SK-N-SH (cell line): ENCODE data around the gene STAMBP. TPM values are rescaled to one million over a fixed set of nuclear protein-coding genes. Genes with fewer than 3 reads are reported as not detected.

Experiments
- CTCF ChIA-PET: fragments of 300-600, 350-600 bp; formaldehyde crosslinking; extraction: SDS; loops from one replicate; lab custom pipeline; 2021; lab: Yijun Ruan, JAX
- POLR2A ChIA-PET: fragments of 350-600 bp; sonication (Branson Sonifier 250); formaldehyde crosslinking; extraction: SDS; loops from one replicate; lab custom pipeline; 2020; ENCODE audit warnings: antibody characterized with exemption, inconsistent platforms; lab: Yijun Ruan, JAX
- DNase-seq: peaks from one replicate; pipeline ENCODE4 v3.0.0; 2012
- H2AFZ ChIP-seq: fragments of 200-600 bp; sonication (generic); 2 replicates; pipeline ENCODE4 v1.8.1; 2016; ENCODE audit warnings: antibody characterized with exemption, mild to moderate bottlenecking, low read depth
- H3F3A ChIP-seq: fragments of 200-600 bp; sonication (generic); replicated peaks from 2 replicates; pipeline ENCODE3; 2016; ENCODE audit warnings: antibody characterized with exemption, mild to moderate bottlenecking; ENCODE audit not compliant: insufficient read depth
- H3K27ac ChIP-seq, 2 experiments: fragments of 200-500 bp in 1 of 2; fragments of 200-600 bp in 1 of 2; sonication (Bioruptor generic) in 1 of 2; sonication (generic), shearing (Covaris generic) in 1 of 2; 2 replicates each; pipeline versions ENCODE4 v1.5.1 to v1.6.1; 2014 to 2016; ENCODE audit warnings: low read depth in 2 of 2, inconsistent platforms in 1 of 2, low read length in 1 of 2, mild to moderate bottlenecking in 1 of 2, mixed read lengths in 1 of 2
- H3K27me3 ChIP-seq: fragments of 200-600 bp; sonication (generic), shearing (Covaris generic); 2 replicates; pipeline ENCODE4 v1.6.1; 2016; ENCODE audit warnings: mixed run types; ENCODE audit not compliant: insufficient read depth
- H3K36me3 ChIP-seq, 2 experiments: fragments of 200-500 bp in 1 of 2; fragments of 200-600 bp in 1 of 2; sonication (Bioruptor generic) in 1 of 2; sonication (generic) in 1 of 2; replicated peaks in 1 of 2; 2 replicates each; pipeline versions ENCODE3 to v1.5.1; 2014 to 2016; ENCODE audit warnings: low read length in 1 of 2, mild to moderate bottlenecking in 1 of 2; ENCODE audit not compliant: insufficient read depth in 2 of 2, control insufficient read depth in 1 of 2
- H3K4me1 ChIP-seq, 2 experiments: fragments of 200-500 bp in 1 of 2; fragments of 200-600 bp in 1 of 2; sonication (Bioruptor generic) in 1 of 2; sonication (generic), shearing (Covaris generic) in 1 of 2; 2 replicates each; pipeline versions ENCODE4 v1.5.1 to v1.6.1; 2014 to 2016; ENCODE audit warnings: low read depth in 1 of 2, low read length in 1 of 2, mixed run types in 1 of 2; ENCODE audit not compliant: insufficient read depth in 2 of 2, control insufficient read depth in 1 of 2
- H3K4me2 ChIP-seq: fragments of 200-600 bp; sonication (generic), shearing (Covaris generic); 2 replicates; pipeline ENCODE4 v1.6.1; 2017; ENCODE audit warnings: mixed run types
- H3K4me3 ChIP-seq, 2 experiments: fragments of 200-500 bp in 1 of 2; fragments of 200-600 bp in 1 of 2; sonication (Bioruptor generic) in 1 of 2; sonication (generic), shearing (Covaris generic) in 1 of 2; 2 replicates each; pipeline versions ENCODE4 v1.5.1 to v1.8.1; 2014 to 2016; ENCODE audit warnings: low read depth in 2 of 2, inconsistent platforms in 1 of 2, low read length in 1 of 2, mild to moderate bottlenecking in 1 of 2, mixed read lengths in 1 of 2, moderate library complexity in 1 of 2
- H3K79me2 ChIP-seq: fragments of 200-600 bp; sonication (generic); 2 replicates; pipeline ENCODE4 v1.8.1; 2017; ENCODE audit warnings: mild to moderate bottlenecking; ENCODE audit not compliant: insufficient read depth
- H3K9ac ChIP-seq: fragments of 200-600 bp; sonication (generic); 2 replicates; pipeline ENCODE4 v1.6.1; 2017; ENCODE audit warnings: mixed run types
- H3K9me2 ChIP-seq: fragments of 200-600 bp; sonication (generic); 2 replicates; pipeline ENCODE4 v1.6.1; 2017; ENCODE audit warnings: mixed run types
- H3K9me3 ChIP-seq: fragments of 200-600 bp; sonication (generic); 2 replicates; pipeline ENCODE4 v1.6.1; 2017; ENCODE audit warnings: mixed run types, mild to moderate bottlenecking, moderate library complexity
- H4K20me1 ChIP-seq: fragments of 200-600 bp; sonication (generic); 2 replicates; pipeline ENCODE4 v1.6.1; 2017; ENCODE audit warnings: mild to moderate bottlenecking, mixed run types; ENCODE audit not compliant: insufficient read depth
- CTCF ChIP-seq: fragments of 200-600 bp; sonication (generic); IDR thresholded peaks from 2 replicates; pipeline ENCODE4 v1.6.1; 2017; ENCODE audit warnings: antibody characterized with exemption, mild to moderate bottlenecking, moderate library complexity
- GABPA ChIP-seq: IDR thresholded peaks from 2 replicates; pipeline ENCODE4 v1.4.0; 2012; ENCODE audit warnings: low read depth, mild to moderate bottlenecking
- NFIC ChIP-seq: IDR thresholded peaks from 2 replicates; pipeline ENCODE4 v1.4.0; 2012; ENCODE audit warnings: borderline replicate concordance
- NRF1 ChIP-seq: IDR thresholded peaks from 2 replicates; pipeline ENCODE4 v1.6.1; 2012; ENCODE audit warnings: low read depth, mild to moderate bottlenecking, low read length
- PBX3 ChIP-seq: IDR thresholded peaks from 2 replicates; pipeline ENCODE4; 2012
- RAD21 ChIP-seq: IDR thresholded peaks from 2 replicates; pipeline ENCODE4 v1.6.1; 2012; ENCODE audit warnings: mild to moderate bottlenecking, low read length
- RCOR1 ChIP-seq: fragments of 150-350 bp; IDR thresholded peaks from 2 replicates; pipeline ENCODE4 v1.6.1; 2017; ENCODE audit warnings: antibody characterized with exemption, low read length
- RFX5 ChIP-seq: IDR thresholded peaks from 2 replicates; pipeline ENCODE4 v1.6.1; 2012; ENCODE audit warnings: mild to moderate bottlenecking, improper control_type of control experiment, low read length
- SMC3 ChIP-seq: IDR thresholded peaks from 2 replicates; pipeline ENCODE4 v1.6.1; 2012; ENCODE audit warnings: low read depth, low read length, improper control_type of control experiment
- TAF1 ChIP-seq: IDR thresholded peaks from 2 replicates; pipeline ENCODE4 v1.6.1; 2012; ENCODE audit warnings: low read depth, mild to moderate bottlenecking, low read length, moderate library complexity, borderline replicate concordance
- TCF12 ChIP-seq: IDR thresholded peaks from 2 replicates; pipeline ENCODE4 v1.4.0; 2012
- YY1 ChIP-seq: IDR thresholded peaks from 2 replicates; pipeline ENCODE4 v1.4.0; 2012; ENCODE audit warnings: low read depth, mild to moderate bottlenecking
- ZBTB33 ChIP-seq: IDR thresholded peaks from 2 replicates; pipeline ENCODE4 v1.4.0; 2012; ENCODE audit warnings: low read depth, borderline replicate concordance
- WGBS: methylation state at CpG from one replicate; pipeline ENCODE4 v1.1.6; 2017; ENCODE audit warnings: low lambda C conversion rate; 5-methylcytosine and 5-hydroxymethylcytosine counted together
- polyA plus RNA-seq, 3 experiments: library from polyadenylated mRNA; depleted of rRNA; stranded (reverse); fragments of >200 nt; gene quantifications; 2 replicates each; pipeline ENCODE4 v1.2.3, GENCODE V29; 2012
- TF ChIP-seq, protein P1 (sequence below): IDR thresholded peaks from 2 replicates; pipeline ENCODE4 v1.6.1; 2012; ENCODE audit warnings: mild to moderate bottlenecking, low read depth, low read length, moderate library complexity

Gene STAMBP
- polyA plus RNA-seq, 1 of the 3 experiments (the other 2 are of a cell fraction), result 42.2 TPM

DNA sequence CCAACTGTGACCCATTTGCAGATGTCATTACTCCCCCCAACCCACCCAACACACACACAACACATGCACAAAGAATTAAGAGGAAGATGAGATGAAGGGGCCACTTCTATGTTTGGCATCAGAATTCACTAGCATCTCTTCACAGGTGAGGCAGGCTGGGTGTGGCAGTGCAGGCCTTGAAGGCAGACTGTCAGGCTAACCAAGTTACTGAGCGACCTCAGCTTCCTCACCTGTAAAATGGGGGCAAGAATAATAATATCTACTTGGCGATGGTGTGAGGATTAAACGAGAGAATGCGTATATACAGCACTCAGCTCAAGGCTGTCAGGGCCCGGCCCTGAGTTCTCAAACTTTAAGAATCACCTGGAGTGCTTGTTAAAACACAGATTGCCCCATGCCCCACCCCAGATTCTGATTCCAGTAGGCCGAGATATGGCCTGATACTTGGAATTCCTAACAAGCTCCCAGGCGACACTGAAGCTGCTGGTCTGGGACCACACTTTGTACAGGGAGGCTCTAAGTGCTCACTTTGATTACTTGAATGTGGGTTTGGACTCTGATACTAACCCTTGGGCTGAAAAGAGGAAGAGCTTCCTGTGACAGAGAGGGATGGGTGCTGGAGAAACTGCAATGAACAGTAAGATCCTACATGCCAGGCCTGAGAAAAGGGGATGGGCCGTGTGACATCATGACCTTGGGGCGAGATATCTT is 65.2 kb downstream of the STAMBP start:
- no peaks in the 10 kb centered on the region for H3K9me2 ChIP-seq
- H3K9me3 ChIP-seq, result no peaks in the 10 kb centered on the region
- H4K20me1 ChIP-seq, result no peaks in the 10 kb centered on the region
- H3K9ac ChIP-seq, result no peak overlapping the region
- no peak overlapping the region for H3K4me3 ChIP-seq
- H3K4me2 ChIP-seq, result no peak overlapping the region
- H3K27ac ChIP-seq, result no peak overlapping the region
- H3K79me2 ChIP-seq, result no peaks in the 10 kb centered on the region
- ChIA-PET POLR2A (no interaction called here), CTCF (no interaction called here)
- H3K4me1 ChIP-seq, result no peaks in the 10 kb centered on the region
- no peak overlapping the region for H2AFZ ChIP-seq
- TF ChIP-seq, protein P1, sequence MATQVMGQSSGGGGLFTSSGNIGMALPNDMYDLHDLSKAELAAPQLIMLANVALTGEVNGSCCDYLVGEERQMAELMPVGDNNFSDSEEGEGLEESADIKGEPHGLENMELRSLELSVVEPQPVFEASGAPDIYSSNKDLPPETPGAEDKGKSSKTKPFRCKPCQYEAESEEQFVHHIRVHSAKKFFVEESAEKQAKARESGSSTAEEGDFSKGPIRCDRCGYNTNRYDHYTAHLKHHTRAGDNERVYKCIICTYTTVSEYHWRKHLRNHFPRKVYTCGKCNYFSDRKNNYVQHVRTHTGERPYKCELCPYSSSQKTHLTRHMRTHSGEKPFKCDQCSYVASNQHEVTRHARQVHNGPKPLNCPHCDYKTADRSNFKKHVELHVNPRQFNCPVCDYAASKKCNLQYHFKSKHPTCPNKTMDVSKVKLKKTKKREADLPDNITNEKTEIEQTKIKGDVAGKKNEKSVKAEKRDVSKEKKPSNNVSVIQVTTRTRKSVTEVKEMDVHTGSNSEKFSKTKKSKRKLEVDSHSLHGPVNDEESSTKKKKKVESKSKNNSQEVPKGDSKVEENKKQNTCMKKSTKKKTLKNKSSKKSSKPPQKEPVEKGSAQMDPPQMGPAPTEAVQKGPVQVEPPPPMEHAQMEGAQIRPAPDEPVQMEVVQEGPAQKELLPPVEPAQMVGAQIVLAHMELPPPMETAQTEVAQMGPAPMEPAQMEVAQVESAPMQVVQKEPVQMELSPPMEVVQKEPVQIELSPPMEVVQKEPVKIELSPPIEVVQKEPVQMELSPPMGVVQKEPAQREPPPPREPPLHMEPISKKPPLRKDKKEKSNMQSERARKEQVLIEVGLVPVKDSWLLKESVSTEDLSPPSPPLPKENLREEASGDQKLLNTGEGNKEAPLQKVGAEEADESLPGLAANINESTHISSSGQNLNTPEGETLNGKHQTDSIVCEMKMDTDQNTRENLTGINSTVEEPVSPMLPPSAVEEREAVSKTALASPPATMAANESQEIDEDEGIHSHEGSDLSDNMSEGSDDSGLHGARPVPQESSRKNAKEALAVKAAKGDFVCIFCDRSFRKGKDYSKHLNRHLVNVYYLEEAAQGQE, result no peak
- TF ChIP-seq NFIC (no peak), RCOR1 (no peak), CTCF (no peak), TCF12 (no peak), PBX3 (no peak), RAD21 (no peak), YY1 (no peak), GABPA (no peak), RFX5 (no peak), NRF1 (no peak), ZBTB33 (no peak), SMC3 (no peak), TAF1 (no peak)
- no peaks in the 10 kb centered on the region for H3K36me3 ChIP-seq
- no peak for DNase-seq
- 71% methylated on average over 8 of the region's 9 CpGs for WGBS
- no peaks in the 10 kb centered on the region for H3F3A ChIP-seq
- no peaks in the 10 kb centered on the region; the same call in 1 of the 2 replicates for H3K27me3 ChIP-seq
